NCI-H2107 (cell line): ENCODE data around the gene PCSK1N.

ENCODE experiments used
- DNase-seq: peaks from one replicate; lab custom pipeline; 2025; lab: John Stamatoyannopoulos, UW

Gene PCSK1N

GRCh38 chrX:48789366-48790220 is 45.8 kb downstream of the PCSK1N start:
- no peak for DNase-seq

- no peak for DNase-seq
Measured at GRCh38 chrX:48787505-48788443, 47.6 kb downstream of the PCSK1N start.

GRCh38 chrX:48786825-48787504 is 48.4 kb downstream of the PCSK1N start:
- no peak for DNase-seq

- no peak for DNase-seq
Measured at GRCh38 chrX:48786341-48786800, 49.0 kb downstream of the PCSK1N start, which contains the start of gene GATA1. Gene GATA1 (plus strand): TSS chrX:48786590. CDS start chrX:48791110, 4,520 bp downstream.

GRCh38 chrX:48785540-48786214 is 49.7 kb downstream of the PCSK1N start:
- DNase-seq = no peak

- DNase-seq = no peak
Measured at GRCh38 chrX:48785186-48785539, 50.2 kb downstream of the PCSK1N start.

GRCh38 chrX:48784726-48785125 is 50.7 kb downstream of the PCSK1N start:
- DNase-seq = no peak

- no peak for DNase-seq
Measured at GRCh38 chrX:48782795-48783194, 52.6 kb downstream of the PCSK1N start.

- no peak for DNase-seq
Measured at GRCh38 chrX:48782216-48782615, 53.2 kb downstream of the PCSK1N start.

- no peak for DNase-seq
Measured at GRCh38 chrX:48781705-48782104, 53.7 kb downstream of the PCSK1N start.
